ENCODE data around the gene INPP5E. TPM values are rescaled to one million over a fixed set of nuclear protein-coding genes. Genes with fewer than 3 reads are reported as not detected.

INPP5E gene
- total RNA-seq, 1 experiment from 2014 or later: 6.5 TPM

DNA sequence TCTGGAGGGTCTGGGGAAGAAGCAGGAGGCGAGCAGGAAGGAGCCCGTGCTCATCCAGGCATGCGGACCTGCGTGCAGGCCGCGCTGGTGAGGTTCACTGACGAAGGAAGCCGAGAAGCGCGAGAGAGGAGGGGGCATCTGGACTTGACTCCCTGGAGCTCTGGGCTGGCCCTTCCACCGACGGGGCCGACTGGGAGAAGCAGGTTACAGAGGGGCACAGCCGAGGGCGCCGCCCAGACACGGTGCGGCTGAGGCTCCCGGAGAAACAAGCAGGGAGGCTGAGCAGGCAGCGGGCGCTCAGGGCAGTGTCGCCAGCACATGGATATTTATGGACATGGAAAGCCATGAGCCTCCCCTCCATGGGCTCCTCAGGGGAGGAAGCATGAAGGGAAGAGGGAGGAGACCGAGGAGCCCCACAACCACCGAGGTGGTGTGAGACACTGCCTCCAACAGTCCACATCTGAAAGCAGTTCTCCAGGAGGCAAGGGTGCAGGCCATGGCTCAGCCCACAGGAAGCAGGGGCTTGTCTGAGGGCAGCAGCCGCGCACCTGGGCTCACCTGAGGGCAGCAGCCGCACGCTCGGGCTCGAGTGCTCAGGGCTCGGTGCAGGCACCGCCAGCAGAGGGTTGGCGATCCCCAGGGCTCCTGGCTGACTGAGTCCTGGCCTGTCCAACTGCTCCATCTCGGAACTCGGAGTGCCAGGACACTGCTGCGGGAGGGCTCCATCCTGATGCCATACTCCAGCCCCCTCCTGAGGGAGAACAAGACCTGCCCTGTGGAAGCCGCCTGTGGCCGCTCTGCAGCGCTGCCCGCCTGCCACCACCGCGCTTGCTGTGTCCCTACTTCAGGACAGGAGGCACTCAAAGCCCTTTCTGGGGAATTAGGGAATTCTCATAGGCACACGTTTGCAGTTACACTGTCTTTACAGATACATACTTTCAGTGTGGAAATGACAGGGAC, 15.7 kb upstream of the INPP5E start:
- in situ Hi-C loops (cut with HindIII; ENCODE audit: low pct_unique_long_range_greater_than_20kb, low sequenced_read_pairs): no loop called here
- no peak for DNase-seq (ENCODE audit: low read depth, low spot score)

DNA sequence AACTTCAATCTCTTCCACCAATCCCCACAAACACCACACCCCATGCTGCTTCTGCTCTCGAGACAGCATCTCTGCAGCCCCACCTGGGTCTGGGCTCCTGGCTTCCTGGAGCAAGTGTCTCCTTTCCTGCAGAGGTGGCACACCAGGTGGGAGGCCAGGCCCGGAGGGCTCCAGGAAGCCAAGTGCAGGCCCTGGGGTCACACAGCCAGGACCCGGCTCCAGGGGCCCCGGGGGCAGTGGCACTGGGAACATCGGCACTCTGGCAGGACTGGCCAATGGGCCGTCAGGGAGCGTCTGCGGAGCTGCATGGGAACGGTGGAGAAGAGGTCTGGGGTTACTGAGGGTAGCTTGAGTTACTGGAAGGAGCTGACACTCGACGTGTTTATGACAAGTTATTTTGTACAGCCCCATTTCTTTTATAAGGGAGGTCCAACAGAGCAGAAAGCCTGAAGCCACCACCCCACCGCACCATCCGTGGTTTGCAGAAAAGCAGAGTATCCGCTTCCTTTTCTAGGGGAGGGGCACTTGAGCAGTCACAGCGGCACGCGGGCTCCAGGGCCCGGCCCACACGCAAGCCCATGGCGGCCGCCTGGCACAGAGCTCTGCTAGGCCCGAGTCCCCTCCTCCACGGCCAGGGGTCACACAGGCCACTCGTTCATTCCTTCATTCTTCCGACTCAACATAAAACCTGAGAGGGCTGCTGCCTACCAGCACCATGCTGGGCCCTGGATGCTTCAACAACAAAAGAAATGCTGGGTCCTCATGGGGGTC, 14.6 kb upstream of the INPP5E start:
- in situ Hi-C loops (cut with HindIII; ENCODE audit: low pct_unique_long_range_greater_than_20kb, low sequenced_read_pairs): no loop called here

DNA sequence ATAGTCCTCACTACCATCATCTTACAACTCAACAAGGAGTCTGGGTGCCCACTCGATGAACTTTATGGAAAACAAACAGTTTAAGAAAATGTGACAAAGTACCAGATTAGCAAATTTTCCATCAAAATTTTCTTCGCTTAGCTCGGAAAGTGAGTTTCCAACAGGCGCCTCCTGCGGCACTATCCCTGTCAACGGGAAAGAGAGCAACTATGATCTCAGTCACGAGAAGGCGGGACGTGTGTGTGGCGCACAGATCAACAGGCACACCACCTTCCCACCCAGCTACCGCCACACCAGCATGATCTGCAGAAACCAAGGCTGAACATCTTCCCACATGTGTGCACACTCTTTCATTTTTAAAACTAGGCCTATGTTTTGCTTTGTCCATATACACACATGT, 13.7 kb upstream of the INPP5E start:
- DNase-seq (ENCODE audit: low read depth, low spot score): no peak
- in situ Hi-C loops (cut with HindIII; ENCODE audit: low pct_unique_long_range_greater_than_20kb, low sequenced_read_pairs): no loop called here

More for the DNA sequence above, 14.6 kb upstream of the INPP5E start:
- no peak for DNase-seq (ENCODE audit: low read depth, low spot score)

DNA sequence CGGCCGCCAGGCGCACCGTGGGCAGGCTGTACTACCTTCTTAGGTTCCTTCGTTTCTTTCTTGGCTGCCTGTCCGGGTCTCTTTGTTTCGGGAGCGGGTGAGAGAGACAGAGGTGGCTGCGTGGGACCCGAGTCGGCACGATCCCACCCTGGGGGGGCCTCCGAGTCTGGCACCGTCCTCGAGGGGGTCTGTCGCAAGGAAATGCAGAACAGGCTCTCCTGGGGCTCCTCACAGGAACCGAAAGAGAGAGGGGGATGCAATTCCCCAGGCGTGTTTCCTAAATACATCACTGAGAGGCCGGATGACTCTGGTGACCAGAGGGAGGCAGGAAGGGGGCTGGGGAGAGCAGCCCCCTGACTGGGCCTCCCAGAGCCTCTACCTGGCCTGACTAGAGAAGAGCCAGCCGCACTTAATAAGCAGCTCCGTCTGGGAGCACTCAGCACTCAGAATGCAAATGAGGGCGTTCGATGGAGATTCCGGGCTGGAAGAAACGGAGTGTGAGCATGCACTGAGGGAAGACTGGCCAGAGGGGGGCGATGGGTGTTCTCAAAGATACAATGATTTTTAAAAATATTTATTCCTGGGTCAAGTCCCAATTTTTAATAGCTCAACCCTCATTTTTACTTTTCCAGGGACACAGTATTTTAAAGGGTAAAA, 11.7 kb upstream of the INPP5E start:
- in situ Hi-C loops (cut with HindIII; ENCODE audit: low pct_unique_long_range_greater_than_20kb, low sequenced_read_pairs): no loop called here
- no peak for DNase-seq (ENCODE audit: low read depth, low spot score)

DNA sequence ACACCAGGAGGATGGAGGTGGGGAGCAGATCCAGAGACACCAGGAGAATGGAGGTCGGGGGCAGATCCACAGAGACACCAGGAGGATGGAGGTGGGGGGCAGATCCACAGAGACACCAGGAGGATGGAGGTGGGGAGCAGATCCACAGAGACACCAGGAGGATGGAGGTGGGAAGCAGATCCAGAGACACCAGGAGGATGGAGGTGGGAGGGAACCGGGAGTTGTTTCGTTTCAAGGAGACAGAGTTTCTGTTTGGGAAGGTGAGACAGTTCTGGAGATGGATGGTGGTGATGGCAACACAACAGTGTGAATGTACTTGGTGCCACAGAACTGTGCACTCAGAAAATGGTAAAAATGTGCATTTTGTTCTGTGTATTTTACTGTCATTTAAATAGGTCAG, 9.0 kb upstream of the INPP5E start:
- in situ Hi-C loops (cut with HindIII; ENCODE audit: low pct_unique_long_range_greater_than_20kb, low sequenced_read_pairs): no loop called here
- no peak for DNase-seq (ENCODE audit: low read depth, low spot score)

DNA sequence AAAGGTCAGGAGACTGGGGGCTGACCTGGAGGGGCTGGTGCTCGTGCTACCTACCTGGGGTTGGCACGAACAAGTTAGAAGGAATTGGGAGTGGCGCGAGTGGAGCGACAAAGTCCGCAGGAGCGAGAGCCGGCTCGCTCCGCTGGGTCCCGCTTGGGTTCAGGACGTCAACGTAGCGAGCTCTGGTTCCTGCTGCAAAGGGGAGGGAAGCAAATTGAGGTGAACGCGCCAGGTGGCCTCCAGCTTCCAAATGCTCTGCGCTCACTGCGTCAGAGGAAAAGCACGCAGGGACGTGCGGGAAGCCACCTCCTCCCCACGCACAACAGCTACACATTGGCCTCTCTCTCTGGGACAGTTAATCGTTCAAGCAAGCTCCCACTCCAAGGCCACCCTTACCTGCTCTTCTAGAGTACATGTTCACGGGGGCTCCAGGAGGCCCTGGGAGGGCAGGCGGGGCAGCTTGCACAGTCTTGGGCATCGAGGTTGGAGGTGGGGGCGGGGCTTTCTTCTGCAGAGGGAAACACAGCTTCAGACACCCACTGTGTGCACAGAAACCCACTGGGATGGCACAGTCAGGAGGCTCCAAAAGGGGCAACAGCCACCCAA, 7.6 kb upstream of the INPP5E start:
- in situ Hi-C loops (cut with HindIII; ENCODE audit: low pct_unique_long_range_greater_than_20kb, low sequenced_read_pairs): no loop called here
- DNase-seq (ENCODE audit: low read depth, low spot score): no peak

DNA sequence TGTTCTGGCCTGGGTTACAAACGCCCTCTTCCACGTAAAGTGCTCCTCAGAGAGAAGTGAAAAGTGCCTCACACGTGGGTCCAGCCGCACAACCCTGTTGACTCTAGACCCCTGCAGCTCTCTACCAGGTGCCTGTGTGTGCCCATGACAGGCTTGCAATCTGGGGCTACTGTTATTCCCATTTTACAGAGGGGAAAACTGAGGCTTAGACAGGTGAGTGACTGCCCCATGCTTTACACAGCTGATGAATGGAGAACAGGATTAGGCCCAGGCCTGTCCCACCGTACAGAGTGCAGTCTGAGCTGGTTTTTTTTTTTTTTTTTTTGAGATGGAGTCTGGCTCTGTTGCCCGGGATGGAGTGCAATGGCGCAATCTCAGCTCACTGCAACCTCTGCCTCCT, 6.2 kb upstream of the INPP5E start:
- no peak for DNase-seq (ENCODE audit: low read depth, low spot score)
- in situ Hi-C loops (cut with HindIII; ENCODE audit: low pct_unique_long_range_greater_than_20kb, low sequenced_read_pairs): no loop called here

DNA sequence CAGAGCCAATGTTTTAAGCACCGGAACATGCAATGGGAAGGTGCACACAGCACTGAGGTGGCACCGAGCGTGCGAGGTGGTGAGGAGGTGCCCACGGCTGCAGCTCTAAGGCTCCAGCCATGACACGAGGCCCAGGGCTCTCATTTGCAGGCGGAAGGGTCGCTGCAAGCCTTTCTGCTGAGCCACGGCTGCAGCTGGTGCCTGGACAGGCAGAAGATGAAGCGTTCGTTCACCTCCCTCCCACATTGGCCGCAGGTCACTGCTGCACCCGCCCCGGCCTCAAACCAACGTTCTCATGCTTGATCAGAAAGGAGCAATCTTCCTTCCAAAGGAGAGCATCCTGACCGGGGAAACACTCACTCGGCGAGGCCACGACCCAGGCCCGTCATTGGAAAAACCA, 4.5 kb upstream of the INPP5E start:
- in situ Hi-C loops (cut with HindIII; ENCODE audit: low pct_unique_long_range_greater_than_20kb, low sequenced_read_pairs): no loop called here

DNA sequence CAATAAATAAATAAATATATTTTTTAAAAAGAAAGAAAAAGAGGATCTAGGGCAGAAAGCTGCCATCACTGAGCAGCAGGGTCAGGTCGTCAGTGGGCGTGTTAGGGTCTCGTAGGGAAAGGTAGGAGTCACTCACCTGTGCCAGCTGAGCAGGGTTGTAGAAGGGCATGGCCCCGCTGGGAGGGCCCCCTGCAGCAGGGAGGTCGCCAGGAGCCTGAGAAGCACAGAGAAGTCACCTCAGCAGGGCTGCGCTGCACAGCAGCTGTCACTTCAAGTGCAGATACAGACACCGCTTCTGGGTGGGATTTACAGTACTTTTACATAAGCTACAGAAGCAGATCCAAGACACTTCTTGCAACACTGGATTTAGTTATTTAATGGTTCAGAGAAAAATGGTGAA, 4.0 kb upstream of the INPP5E start:
- DNase-seq (ENCODE audit: low read depth, low spot score): no peak
- in situ Hi-C loops (cut with HindIII; ENCODE audit: low pct_unique_long_range_greater_than_20kb, low sequenced_read_pairs): no loop called here

More for the DNA sequence above, 4.5 kb upstream of the INPP5E start:
- no peak for DNase-seq (ENCODE audit: low read depth, low spot score)

DNA sequence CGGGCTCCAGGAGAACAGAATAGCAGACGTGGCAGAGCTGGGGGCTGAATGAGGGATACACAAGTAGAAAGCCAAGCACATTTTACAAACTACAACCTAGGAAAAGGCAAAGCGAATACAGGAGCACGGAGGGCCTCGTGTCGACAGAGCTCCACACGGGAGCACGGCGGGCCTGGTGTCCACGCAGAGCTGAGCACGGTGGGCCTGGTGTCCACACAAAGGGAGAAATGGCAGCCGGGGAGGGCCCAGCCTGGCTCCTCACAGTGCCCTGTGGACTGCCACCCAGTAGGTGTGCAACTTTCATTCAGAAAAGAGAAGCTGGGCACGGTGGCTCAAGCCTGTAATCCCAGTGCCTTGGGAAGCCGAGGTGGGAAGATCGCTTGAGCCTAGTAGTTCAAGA, 3.4 kb upstream of the INPP5E start:
- in situ Hi-C loops (cut with HindIII; ENCODE audit: low pct_unique_long_range_greater_than_20kb, low sequenced_read_pairs): no loop called here
- DNase-seq (ENCODE audit: low read depth, low spot score): no peak

DNA sequence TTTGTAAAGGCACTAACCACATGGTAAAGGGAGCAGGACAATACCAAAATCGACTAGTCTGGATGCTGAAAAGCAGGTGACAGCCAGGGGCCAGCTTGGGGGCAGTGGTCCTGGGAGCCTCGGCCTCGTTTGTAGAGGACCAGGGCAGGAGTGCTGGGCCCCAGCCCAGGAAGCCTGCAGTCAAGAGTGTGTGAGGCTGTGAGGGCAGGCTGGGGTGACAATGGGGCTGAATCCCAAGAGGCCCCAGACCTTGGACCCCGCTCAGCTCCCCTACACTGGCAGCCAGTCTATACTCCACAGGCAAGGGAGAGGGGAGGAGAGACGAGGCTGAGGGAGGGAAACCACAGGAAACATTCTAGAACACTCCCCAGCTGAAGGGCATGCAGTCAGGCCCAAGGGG, 2.6 kb upstream of the INPP5E start:
- DNase-seq (ENCODE audit: low read depth, low spot score): no peak
- in situ Hi-C loops (cut with HindIII; ENCODE audit: low pct_unique_long_range_greater_than_20kb, low sequenced_read_pairs): no loop called here

DNA sequence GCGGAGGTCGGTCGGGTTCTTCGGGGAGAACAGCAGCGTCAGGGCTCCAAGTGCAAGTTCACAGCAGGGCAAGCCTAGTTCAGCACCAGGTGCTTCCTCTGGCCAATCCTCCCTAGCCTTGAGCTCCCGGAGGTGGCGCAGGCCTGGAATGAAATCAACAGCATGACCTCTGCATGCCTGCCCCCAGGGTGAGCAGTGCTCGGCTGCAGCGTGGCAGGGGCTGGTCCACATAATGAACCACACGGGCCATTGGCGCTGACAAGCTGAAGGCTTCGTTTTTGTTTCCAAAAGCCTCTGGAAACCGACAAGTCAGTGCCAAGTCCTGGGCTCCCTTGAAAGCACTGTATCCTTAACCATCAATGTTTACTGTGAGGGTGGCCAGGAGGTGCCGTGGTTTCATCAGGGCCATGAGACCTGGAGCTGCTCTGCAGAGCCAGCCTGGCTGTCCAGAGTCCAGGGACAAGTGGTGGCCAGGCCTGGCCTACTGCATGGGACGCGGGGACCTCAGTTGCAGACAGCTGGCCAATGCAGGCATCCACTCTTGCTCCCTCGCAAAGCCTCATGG, 2.1 kb upstream of the INPP5E start:
- in situ Hi-C loops (cut with HindIII; ENCODE audit: low pct_unique_long_range_greater_than_20kb, low sequenced_read_pairs): no loop called here
- no peak for DNase-seq (ENCODE audit: low read depth, low spot score)

DNA sequence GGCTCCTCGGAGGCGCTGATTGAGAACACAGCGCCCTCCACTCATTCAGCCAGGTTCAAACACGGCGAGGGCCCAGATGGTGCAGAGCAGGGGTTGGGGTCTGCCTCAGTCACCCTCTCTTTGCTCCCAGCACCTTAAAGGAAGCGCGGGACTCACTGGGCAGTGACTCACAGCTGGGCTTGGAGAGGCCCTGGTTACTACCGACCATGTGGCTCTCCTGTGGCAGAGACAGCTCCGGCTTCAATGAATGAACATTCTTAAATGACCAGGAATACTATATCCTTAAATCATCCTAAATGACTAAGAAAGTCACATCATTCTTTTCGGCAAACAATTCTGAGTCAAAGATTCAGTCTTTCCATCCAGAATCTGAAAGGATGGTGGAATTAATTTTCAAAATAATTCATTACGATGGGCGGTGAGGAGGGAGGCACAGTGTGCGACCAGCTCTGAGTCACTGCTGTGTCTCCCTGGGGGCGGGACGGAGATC, 1.6 kb upstream of the INPP5E start:
- no peak for DNase-seq (ENCODE audit: low read depth, low spot score)
- in situ Hi-C loops (cut with HindIII; ENCODE audit: low pct_unique_long_range_greater_than_20kb, low sequenced_read_pairs): no loop called here

DNA sequence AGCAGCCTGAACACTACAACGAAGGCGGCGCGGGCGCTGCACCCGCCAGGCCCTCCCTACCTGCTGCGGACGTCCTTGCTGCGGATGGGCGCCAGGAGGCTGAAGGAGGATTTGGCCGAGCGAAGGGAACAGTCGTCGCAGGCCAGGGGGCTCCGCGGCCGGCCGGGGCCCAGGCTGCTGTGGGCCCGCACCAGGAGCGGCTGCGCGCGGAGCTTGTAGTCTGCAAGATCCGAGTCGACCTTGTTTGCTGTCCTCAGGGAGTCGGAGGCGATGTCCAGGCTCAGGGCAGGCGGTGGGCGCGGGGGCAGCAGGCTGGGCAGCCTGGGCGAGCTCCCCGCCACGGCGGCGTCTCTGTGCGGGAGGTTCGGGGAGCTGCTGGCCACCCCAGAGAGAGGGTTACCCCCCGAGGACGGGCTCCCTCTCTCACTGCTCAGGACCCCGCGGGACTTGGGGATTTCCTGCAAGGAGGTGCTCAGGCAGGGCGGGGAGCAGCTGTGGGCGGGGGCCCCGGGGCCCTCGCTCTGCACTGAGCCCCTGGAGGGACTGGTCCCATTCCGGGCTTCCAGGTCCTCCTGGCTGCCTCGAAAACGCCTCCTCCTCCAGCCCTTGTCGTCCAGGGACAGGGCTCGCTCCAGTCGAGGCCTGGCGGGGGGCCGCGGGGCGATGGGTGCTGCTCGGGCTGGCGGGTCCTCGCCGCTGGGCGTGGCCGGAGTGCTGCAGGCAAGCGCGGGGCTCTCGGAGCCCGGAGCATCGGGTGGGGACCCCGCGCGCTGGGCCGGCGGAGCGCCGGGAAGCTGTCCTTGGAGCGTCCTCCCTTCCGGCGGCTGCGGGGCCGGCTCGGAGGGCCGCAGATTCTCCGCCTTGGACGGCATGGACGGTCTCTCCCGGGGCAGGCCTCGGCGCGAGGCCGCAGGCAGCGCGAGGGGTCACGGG, 831 bp downstream of the INPP5E start:
- DNase-seq (ENCODE audit: low read depth, low spot score): no peak
- in situ Hi-C loops (cut with HindIII; ENCODE audit: low pct_unique_long_range_greater_than_20kb, low sequenced_read_pairs): no loop called here

DNA sequence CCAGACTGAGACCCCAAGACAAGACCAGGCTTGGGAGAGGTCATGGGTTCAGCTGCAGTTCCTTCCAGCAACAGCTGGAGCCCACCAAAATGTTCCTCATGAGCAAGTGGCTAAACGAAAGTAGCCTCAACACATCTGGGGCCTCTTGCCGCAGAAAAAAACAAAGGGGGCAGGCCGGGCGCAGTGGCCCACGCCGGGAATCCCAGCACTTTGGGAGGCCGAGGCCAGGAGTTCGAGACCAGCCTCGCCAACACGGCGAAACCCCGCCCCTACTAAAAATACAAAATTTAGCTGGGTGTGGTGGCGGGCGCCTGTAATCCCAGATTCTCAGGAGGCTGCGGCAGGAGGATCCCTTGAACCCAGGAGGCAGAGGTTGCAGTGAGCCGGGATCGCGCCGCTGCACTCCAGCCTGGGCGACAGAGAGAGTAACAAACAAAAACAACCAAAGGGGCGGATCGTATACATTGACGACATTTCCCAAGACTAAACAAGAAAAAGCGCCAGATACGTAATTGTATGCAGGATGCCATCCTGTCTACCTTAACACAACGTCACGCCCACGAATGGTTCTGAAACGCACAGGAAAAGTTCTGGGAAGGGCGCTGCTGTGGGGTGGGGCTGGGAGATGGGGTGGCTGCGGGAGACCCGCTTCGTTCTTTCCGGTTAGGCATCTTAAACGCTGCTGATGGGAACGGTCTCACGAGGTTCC, 1.7 kb downstream of the INPP5E start:
- DNase-seq (ENCODE audit: low read depth, low spot score): no peak
- in situ Hi-C loops (cut with HindIII; ENCODE audit: low pct_unique_long_range_greater_than_20kb, low sequenced_read_pairs): no loop called here

DNA sequence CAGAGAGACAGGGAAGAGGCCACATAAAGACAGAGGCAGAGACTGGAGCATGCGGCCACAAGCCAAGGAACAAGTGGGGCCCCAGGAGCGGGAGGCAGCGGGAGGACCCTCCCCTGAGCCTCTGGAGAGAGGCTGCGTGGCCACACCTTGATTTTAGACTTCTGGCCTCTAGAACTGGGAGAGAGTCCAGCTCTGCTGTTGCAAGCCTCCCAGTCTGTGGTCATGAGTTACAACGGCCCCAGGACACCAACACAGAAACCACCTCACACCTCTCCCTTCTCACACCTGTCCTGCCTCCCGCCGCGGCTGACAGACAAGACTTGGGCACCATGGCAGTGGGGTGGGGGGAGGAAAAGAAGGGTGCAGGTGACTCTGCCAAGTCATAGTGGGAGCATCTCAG, 2.2 kb downstream of the INPP5E start:
- no peak for DNase-seq (ENCODE audit: low read depth, low spot score)
- in situ Hi-C loops (cut with HindIII; ENCODE audit: low pct_unique_long_range_greater_than_20kb, low sequenced_read_pairs): no loop called here
